IPS-15b (cell line): ENCODE measurements around the gene CDKL4.
A peak's percentile ranks its signal among the peaks of the same experiment; 100 is the strongest.

Source experiments
- H3K27me3 ChIP-seq: one replicate; pipeline ENCODE4 v1.6.1; 2013; ENCODE audit warnings: low read length; ENCODE audit not compliant: control insufficient read depth, insufficient read depth
- H3K36me3 ChIP-seq: one replicate; pipeline ENCODE4 v1.6.1; 2013; ENCODE audit warnings: low read length; ENCODE audit not compliant: control insufficient read depth, insufficient read depth
- H3K4me1 ChIP-seq: one replicate; pipeline ENCODE4 v1.6.1; 2013; ENCODE audit warnings: mild to moderate bottlenecking, low read length; ENCODE audit not compliant: control insufficient read depth, insufficient read depth
- H3K4me3 ChIP-seq: one replicate; pipeline ENCODE4 v1.5.1; 2013; ENCODE audit warnings: low read depth, low read length
- H3K9ac ChIP-seq: one replicate; pipeline ENCODE4 v1.6.1; 2013; ENCODE audit warnings: low read depth, mild to moderate bottlenecking, low read length
- H3K9me3 ChIP-seq: one replicate; pipeline ENCODE4 v1.6.1; 2013; ENCODE audit warnings: mild to moderate bottlenecking, low read length; ENCODE audit not compliant: control insufficient read depth, insufficient read depth

The CDKL4 gene

DNA sequence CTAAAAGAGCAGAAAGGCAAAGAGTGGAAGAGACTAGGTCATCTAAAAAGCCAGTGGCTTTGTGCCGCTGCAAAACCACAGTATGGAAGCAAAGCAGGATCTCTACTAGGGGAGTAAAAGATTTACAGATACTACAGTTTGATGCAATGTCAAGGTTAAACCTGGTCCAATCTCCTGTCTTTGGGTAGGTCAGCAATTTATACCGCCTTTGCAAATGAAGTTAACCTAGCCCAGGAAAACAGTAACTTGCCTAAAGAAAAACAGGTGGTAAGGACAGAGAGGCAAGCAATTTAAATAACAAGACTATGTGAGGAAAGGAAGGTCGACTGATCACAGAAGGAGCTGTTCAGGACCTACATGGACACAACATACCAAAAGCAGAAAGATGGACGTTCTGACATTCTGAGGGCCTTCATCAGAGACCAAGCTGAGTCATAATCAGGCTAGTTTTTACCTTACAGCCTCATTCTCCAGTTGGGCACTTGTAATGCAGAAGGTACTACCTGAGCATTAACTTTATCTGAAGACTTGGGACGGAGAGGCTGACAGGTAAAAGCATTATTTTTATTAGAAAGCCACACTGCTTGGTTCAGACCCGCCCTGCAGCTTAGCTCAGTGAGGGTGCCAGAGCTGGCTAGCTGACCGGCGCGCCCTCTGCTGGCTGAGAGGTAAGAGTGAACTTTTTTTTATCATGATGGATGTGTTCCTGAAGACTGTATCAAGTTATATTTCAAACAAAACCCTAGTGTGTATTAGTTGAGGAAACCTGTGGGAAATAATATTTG lies 15.9 kb downstream of the CDKL4 start:
- no peak overlapping the region for H3K9ac ChIP-seq
- H3K27me3 ChIP-seq: no peaks in the 10 kb centered on the region
- peak overlapping the region; percentile 69 for H3K4me3 ChIP-seq

DNA sequence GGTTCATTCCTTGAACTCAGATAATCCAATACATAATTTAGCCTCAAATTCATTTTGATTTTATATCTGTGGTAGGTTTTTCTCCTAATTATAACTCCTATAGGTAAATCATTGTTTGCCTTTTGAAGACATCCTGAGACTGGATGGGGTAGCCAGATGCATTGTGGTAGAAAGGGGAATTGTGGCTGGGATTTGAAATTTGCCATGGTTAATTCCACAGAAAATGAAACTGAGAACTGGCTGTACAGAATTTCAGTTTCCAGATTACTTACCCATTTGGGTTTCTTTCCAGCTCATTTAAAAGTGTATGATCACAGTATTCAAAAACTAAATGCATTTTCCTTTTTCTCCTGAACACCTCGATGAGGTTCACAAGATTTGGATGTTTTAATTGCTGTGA lies 18.2 kb downstream of the CDKL4 start:
- Histone ChIP-seq H3K4me1 (peaks cover 18% of the 10 kb centered on the region), H3K9me3 (no peaks in the 10 kb centered on the region), H3K27me3 (no peaks in the 10 kb centered on the region), H3K36me3 (no peaks in the 10 kb centered on the region), H3K4me3 (no peak overlapping the region), H3K9ac (no peak overlapping the region)

More for the DNA sequence above, 15.9 kb downstream of the CDKL4 start:
- no peaks in the 10 kb centered on the region for H3K36me3 ChIP-seq
- peaks cover 18% of the 10 kb centered on the region for H3K4me1 ChIP-seq
- no peaks in the 10 kb centered on the region for H3K9me3 ChIP-seq

DNA sequence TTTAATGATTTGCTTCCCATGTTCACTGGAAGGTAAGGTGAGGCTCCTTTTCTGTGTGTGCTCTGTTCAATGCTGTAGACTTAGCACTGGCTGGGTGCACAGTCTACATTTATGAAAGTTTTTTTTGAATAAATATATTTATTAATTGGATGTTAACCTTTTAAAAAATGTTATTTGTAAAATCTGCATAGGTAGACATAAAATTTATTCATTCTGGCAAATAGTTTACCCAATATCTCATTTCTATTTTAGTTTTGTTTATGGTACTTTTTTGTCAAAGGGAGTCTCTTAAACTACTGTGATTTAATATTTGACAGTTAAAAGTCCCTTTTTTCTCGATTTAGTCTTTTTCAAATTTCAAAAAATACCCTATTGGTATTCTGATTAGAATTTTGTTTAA lies 19.9 kb downstream of the CDKL4 start:
- Histone ChIP-seq H3K36me3 (no peaks in the 10 kb centered on the region), H3K9me3 (no peaks in the 10 kb centered on the region), H3K4me3 (no peak overlapping the region), H3K27me3 (no peaks in the 10 kb centered on the region), H3K9ac (no peak overlapping the region), H3K4me1 (peaks cover 16% of the 10 kb centered on the region)

DNA sequence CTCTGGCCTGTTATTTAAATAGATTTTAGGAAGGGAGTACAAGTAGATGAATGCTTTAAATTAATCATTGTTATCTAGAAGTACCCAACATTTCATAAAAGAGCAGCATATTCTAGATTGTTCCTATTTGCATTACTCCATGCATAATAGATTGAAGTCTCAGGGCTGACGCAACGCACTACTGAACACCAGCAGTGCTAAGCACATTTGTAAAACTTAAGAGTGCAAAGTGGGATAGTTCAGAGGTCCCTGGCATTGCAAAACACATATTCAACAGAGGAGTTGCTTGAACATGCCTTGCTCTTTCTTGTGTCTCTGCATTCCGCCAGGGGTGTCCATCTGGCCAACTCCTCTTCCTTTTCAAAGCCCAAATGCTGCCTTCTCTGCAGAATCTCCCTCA lies 22.3 kb downstream of the CDKL4 start:
- peaks cover 2% of the 10 kb centered on the region for H3K4me1 ChIP-seq
- no peaks in the 10 kb centered on the region for H3K27me3 ChIP-seq
- H3K9ac ChIP-seq: no peak overlapping the region
- no peaks in the 10 kb centered on the region for H3K9me3 ChIP-seq
- no peaks in the 10 kb centered on the region for H3K36me3 ChIP-seq
- H3K4me3 ChIP-seq: no peak overlapping the region

DNA sequence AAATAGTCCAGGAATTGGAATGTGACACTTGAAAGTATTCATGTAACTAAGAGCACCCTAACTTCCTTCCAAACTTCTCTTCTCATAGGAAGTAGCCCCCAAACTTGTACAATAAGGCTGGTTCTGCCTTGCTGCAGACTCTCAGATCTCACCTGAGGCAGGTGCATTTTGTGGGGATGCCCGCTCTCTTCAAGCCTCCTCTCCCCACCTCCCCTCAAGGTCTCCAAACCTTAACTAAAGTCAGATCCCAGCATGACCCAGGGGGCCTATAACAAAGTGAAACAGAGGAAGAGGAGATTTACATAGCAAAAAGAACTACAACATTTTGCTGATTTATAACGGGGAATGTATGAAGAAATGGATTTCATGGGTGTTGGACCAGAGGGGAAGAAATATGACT lies 23.6 kb downstream of the CDKL4 start:
- H3K36me3 ChIP-seq: no peaks in the 10 kb centered on the region
- peaks cover 2% of the 10 kb centered on the region for H3K4me1 ChIP-seq
- H3K27me3 ChIP-seq: no peaks in the 10 kb centered on the region
- no peaks in the 10 kb centered on the region for H3K9me3 ChIP-seq
- no peak overlapping the region for H3K9ac ChIP-seq
- no peak overlapping the region for H3K4me3 ChIP-seq

DNA sequence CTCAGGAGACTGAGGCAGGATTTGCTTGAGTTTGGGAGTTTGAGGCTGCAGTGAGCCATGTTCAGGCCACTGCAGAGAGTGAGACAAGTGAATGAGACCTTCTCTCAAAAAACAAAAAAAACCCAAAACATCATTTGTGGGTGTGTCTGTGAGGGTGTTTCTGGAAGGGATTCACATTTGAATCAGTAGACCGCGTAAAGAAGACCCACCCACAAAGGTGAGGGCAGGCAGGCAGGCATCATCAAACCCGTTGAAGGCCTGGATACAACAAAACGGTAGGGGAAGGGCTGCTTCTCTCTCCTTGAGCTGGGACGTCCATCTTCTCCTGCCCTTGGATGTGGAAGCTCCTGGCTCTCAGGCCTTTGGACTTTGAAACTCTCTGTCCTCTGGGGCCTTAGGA lies 25.4 kb downstream of the CDKL4 start:
- Histone ChIP-seq H3K27me3 (no peaks in the 10 kb centered on the region), H3K36me3 (no peaks in the 10 kb centered on the region), H3K9me3 (no peaks in the 10 kb centered on the region), H3K4me1 (peaks cover 2% of the 10 kb centered on the region), H3K9ac (no peak overlapping the region), H3K4me3 (no peak overlapping the region)

DNA sequence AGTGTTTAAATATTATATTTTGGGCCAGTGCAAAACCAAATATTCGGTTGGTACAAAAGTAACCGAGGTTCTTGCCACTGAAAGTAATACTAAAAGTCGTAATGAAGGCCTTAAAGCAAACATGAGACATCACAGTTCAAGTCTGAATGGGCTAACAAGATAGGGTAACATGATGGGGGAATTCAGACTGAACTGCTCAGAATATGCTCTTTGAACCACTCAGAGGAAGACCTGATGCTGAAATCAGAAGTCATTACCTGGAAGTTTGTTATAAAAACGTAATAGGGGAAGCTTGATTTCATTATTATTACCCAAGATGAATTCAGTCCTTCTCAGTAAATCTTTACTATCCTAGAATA lies 26.6 kb downstream of the CDKL4 start:
- Histone ChIP-seq H3K27me3 (no peaks in the 10 kb centered on the region), H3K36me3 (no peaks in the 10 kb centered on the region), H3K9me3 (no peaks in the 10 kb centered on the region), H3K4me3 (no peak overlapping the region), H3K9ac (no peak overlapping the region), H3K4me1 (peaks cover 2% of the 10 kb centered on the region)

DNA sequence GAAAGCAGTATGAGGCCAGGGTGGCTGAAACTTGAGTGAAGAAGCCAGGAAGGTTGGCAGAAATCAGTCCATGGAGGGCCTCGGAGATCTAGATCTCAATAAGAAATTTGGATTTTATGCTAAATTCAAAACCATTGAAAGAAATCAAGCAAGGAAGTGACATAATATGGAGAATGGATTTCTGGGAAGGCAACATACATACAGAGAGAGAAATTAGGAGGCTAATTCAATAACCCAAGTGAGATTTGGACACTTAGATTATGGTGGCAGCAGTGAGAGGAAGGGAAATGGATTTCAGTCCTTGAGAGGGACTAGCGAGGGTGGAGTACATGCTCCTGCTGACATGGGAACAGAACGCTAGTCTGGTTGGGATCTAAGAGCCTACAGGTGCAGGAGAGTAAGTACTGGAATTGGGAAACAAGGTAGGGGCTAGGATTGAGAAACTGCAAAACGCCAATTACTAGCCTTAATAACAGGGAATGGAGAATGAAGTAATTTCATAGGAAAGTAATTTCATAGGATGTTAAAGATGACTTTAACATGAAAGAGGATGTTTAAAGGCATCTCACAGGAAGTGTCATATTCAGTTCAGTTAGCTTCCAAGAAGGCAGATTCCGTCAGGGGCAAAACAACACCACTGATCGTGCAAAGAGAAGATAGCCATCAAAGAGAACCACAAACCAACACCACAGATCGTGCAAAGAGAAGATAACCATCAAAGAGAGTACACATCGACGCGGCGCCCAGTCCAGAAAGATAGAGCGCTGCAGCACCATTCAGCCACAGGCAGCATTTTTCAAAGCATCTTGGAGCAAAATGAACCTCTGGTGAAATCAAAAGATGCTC lies 27.2 kb downstream of the CDKL4 start:
- Histone ChIP-seq H3K9me3 (no peaks in the 10 kb centered on the region), H3K36me3 (no peaks in the 10 kb centered on the region), H3K4me3 (no peak overlapping the region), H3K9ac (no peak overlapping the region), H3K4me1 (peaks cover 2% of the 10 kb centered on the region), H3K27me3 (no peaks in the 10 kb centered on the region)

DNA sequence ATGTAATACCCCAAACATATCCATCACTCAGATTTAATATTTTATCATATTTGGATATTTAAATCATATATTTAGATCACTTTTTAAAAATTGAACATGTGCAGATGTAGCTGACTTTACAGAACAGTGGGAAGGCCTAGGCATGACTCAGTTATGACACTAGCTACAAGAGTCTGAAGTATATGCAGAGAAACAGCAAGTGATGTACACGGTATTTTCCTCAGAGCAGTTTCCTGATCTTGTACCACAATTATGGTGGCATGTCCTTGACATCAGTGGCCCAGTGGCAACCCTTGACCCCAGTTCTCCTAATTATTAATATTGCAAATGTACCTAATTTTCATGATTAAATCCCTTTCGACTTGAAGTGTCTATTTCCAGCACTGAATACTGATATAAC lies 28.2 kb downstream of the CDKL4 start:
- no peaks in the 10 kb centered on the region for H3K36me3 ChIP-seq
- no peak overlapping the region for H3K9ac ChIP-seq
- no peaks in the 10 kb centered on the region for H3K9me3 ChIP-seq
- H3K4me3 ChIP-seq: no peak overlapping the region
- peaks cover 2% of the 10 kb centered on the region for H3K4me1 ChIP-seq
- no peaks in the 10 kb centered on the region for H3K27me3 ChIP-seq

DNA sequence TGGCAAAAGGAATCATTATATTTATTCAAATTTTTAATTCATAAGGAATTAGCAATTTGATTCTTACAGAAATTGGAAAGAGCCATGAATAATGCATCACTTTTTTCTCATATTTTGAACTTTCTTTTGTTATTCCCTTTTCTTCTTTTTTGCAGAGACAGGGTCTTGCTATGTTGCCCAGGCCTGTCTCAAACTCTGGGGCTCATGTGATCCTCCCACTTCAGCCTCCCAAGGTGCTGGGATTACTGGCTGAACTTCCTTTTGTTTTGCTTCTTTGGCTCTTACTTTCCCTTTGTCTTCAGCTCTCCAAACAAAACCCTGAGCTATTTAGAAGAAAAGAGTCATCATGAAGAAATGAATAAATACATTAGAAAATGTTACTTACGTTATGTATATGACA lies 30.8 kb downstream of the CDKL4 start:
- H3K27me3 ChIP-seq: no peaks in the 10 kb centered on the region
- no peak overlapping the region for H3K4me3 ChIP-seq
- no peaks in the 10 kb centered on the region for H3K9me3 ChIP-seq
- H3K4me1 ChIP-seq: no peaks in the 10 kb centered on the region
- H3K9ac ChIP-seq: no peak overlapping the region
- H3K36me3 ChIP-seq: no peaks in the 10 kb centered on the region

DNA sequence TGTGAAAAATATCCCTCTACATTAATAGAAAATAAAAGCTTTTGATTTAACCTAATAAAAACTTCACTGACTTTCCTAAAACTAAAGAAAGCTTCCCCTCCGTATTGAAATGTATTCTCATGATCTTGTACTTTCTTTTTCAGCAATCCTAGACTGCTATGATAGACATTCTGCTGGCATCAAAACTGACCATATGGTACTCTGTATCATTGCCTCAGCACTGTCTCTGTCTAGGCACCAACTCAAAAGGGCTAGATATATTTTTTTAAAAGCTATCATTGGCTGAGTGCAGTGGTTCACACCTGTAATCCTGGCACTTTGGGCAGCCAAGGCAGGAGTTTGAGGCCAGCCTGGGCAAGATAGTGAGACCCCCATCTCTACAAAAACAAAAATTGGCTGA lies 32.9 kb downstream of the CDKL4 start:
- Histone ChIP-seq H3K4me1 (no peaks in the 10 kb centered on the region), H3K9me3 (no peaks in the 10 kb centered on the region)

DNA sequence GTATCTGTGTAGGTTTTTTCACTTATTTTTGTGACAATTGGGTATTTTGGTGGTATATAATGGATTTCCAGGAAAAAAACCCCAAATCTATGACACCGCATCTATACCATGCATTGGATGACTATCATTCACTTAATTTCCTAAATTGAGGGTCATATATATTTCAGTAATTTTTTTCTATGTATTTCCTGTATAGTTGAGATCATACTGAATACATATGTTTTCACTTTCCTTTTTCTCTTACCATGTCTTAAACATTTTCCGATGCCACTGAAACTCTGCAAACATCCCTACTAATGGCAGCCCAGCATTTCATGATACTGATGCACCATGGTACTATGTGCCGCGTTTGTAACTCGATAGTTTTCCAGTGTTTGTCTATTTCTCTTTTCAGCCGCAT lies 40.4 kb downstream of the CDKL4 start:
- Histone ChIP-seq H3K4me3 (no peak overlapping the region), H3K4me1 (peaks cover 12% of the 10 kb centered on the region), H3K36me3 (no peaks in the 10 kb centered on the region), H3K9me3 (no peaks in the 10 kb centered on the region), H3K9ac (no peak overlapping the region), H3K27me3 (no peaks in the 10 kb centered on the region)

More for the DNA sequence above, 32.9 kb downstream of the CDKL4 start:
- Histone ChIP-seq H3K27me3 (no peaks in the 10 kb centered on the region), H3K4me3 (no peak overlapping the region), H3K36me3 (no peaks in the 10 kb centered on the region), H3K9ac (no peak overlapping the region)
